AG04450 (cell line): ENCODE measurements around the gene TRIM44. TPM values are rescaled to one million over a fixed set of nuclear protein-coding genes. Genes with fewer than 3 reads are reported as not detected.
"Not testable (repeated sequence)": the region's sequence is repeated elsewhere in the genome, so short reads cannot be mapped to it uniquely, and the experiment has no call there.

Experiments
- CTCF ChIA-PET: fragments of 300-600, 350-600 bp; formaldehyde crosslinking; extraction: SDS; loops from one replicate; lab custom pipeline; 2022; ENCODE audit warnings: antibody characterized with exemption, inconsistent platforms; lab: Charles Lee
- POLR2A ChIA-PET: fragments of 350-600 bp; formaldehyde crosslinking; extraction: SDS; loops from one replicate; lab custom pipeline; 2021; ENCODE audit warnings: antibody characterized with exemption, inconsistent platforms; lab: Yijun Ruan, JAX
- DNase-seq: peaks from one replicate; pipeline ENCODE4 v3.0.0-alpha.2; 2011; ENCODE audit warnings: low read depth, low spot score
- H3K27ac ChIP-seq: one replicate; pipeline ENCODE4 v1.5.1; 2012; ENCODE audit warnings: low read depth, low read length, control low read depth
- H3K27me3 ChIP-seq: one replicate; pipeline ENCODE4 v1.6.0; 2012; ENCODE audit warnings: low read length; ENCODE audit not compliant: control insufficient read depth, insufficient read depth
- H3K4me3 ChIP-seq: 2 replicates; pipeline ENCODE4 v1.5.1; 2011; ENCODE audit warnings: mild to moderate bottlenecking, low read depth, low read length, control low read depth
- H3K9me3 ChIP-seq: 2 replicates; pipeline ENCODE4 v1.5.1; 2012; ENCODE audit warnings: low read length; ENCODE audit not compliant: control insufficient read depth, insufficient read depth
- polyA plus RNA-seq: library from polyadenylated mRNA; depleted of rRNA; stranded (reverse); fragments of >200 nt; gene quantifications from 2 replicates; pipeline ENCODE4 v1.2.3, GENCODE V29; 2011
- TF ChIP-seq, protein P1 (sequence below): IDR thresholded peaks from 2 replicates; pipeline ENCODE4 v1.5.1; 2011; ENCODE audit warnings: low read depth, low read length, control low read depth, inconsistent platforms

TRIM44 gene
- polyA plus RNA-seq, 1 experiment, result 70.7 TPM

DNA sequence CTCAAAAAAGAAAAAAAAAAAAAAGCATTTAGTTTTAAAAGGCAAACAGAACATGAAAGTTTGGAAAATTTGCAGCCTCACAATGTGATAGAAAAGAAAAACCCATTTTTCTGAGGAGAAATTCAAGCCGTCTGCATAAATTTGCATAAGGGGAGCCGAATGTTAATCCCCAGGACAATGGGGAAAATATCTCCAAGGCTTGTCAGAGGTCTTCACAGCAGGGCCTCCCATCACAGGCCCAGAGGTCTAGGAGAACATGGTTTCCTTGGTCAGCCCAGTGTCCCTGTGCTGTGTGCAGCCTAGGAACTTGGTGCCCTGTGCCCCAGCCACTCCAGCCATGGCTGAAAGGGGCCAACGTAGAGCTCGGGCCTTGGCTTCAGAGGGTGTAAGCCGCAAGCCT lies 109.1 kb downstream of the TRIM44 start:
- Histone ChIP-seq H3K27ac (no peak overlapping the region), H3K9me3 (peaks cover 10% of the 10 kb centered on the region), H3K27me3 (no peaks in the 10 kb centered on the region), H3K4me3 (no peak overlapping the region)
- POLR2A ChIA-PET, result no interaction called here
- TF ChIP-seq, protein P1, sequence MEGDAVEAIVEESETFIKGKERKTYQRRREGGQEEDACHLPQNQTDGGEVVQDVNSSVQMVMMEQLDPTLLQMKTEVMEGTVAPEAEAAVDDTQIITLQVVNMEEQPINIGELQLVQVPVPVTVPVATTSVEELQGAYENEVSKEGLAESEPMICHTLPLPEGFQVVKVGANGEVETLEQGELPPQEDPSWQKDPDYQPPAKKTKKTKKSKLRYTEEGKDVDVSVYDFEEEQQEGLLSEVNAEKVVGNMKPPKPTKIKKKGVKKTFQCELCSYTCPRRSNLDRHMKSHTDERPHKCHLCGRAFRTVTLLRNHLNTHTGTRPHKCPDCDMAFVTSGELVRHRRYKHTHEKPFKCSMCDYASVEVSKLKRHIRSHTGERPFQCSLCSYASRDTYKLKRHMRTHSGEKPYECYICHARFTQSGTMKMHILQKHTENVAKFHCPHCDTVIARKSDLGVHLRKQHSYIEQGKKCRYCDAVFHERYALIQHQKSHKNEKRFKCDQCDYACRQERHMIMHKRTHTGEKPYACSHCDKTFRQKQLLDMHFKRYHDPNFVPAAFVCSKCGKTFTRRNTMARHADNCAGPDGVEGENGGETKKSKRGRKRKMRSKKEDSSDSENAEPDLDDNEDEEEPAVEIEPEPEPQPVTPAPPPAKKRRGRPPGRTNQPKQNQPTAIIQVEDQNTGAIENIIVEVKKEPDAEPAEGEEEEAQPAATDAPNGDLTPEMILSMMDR, result no peak
- CTCF ChIA-PET, result no interaction called here
- DNase-seq, result no peak

DNA sequence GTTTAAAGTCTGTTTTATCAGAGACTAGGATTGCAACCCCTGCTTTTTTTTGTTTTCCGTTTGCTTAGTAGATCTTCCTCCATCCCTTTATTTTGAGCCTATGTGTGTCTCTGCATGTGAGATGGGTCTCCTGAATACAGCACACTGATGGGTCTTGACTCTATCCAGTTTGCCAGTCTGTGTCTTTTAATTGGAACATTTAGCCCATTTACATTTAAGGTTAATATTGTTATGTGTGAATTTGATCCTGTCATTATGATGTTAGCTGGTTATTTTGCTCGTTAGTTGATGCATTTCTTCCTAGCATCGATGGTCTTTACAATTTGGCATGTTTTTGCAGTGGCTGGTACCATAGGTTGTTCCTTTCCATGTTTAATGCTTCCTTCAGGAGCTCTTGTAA lies 114.7 kb downstream of the TRIM44 start:
- DNase-seq, CTCF ChIA-PET, H3K27ac ChIP-seq, H3K4me3 ChIP-seq, H3K9me3 ChIP-seq, H3K27me3 ChIP-seq, POLR2A ChIA-PET: not testable (repeated sequence)

DNA sequence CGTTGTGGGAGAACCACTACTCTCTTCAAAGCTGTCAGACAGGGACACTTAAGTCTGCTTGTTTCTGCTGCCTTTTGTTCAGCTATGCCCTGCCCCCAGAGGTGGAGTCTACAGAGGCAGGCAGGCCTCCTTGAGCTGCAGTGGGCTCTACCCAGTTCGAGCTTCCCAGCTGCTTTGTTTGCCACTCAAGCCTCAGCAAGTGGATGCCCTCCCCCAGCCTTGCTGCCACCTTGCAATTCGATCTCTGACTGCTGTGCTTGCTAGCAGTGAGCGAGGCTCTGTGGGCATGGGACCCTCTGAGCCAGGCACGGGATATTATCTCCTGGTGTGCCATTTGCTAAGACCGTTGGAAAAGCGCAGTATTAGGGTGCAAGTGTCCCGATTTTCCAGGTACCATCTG lies 116.4 kb downstream of the TRIM44 start:
- H3K4me3 ChIP-seq, H3K27ac ChIP-seq, H3K27me3 ChIP-seq, DNase-seq, H3K9me3 ChIP-seq, POLR2A ChIA-PET: not testable (repeated sequence)
- CTCF ChIA-PET, result interaction anchor here (1.0 kb wide), 1 partner anchor 43 kb away, joined by 3 read pairs; no protein-coding TSS in a partner anchor

DNA sequence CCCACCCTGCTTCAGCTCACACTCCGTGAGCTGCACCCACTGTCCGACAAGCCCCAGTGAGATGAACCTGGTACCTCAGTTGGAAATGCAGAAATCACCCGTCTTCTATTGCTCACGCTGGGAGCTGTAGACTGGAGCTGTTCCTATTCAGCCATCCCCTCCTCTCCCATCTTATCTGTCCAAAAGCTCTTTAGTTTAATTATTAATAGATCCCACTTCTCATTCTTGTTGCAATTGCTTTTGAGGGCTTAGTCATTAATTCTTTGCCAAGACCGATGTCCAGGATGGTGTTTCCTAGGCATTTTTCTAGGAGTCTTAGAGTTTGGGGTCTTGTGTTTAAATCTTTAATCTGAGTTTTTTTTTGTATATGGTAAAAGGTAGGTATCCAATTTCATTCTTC lies 116.8 kb downstream of the TRIM44 start:
- no peaks in the 10 kb centered on the region for H3K27me3 ChIP-seq
- ChIA-PET CTCF (interaction anchor here (1.0 kb wide), 1 partner anchor 42 kb away, joined by 3 read pairs; no protein-coding TSS in a partner anchor), POLR2A (no interaction called here)
- H3K27ac ChIP-seq, result no peak overlapping the region
- H3K9me3 ChIP-seq, result peaks cover 9% of the 10 kb centered on the region
- no peak for DNase-seq
- TF ChIP-seq, protein P1, result no peak
- H3K4me3 ChIP-seq, result no peak overlapping the region

DNA sequence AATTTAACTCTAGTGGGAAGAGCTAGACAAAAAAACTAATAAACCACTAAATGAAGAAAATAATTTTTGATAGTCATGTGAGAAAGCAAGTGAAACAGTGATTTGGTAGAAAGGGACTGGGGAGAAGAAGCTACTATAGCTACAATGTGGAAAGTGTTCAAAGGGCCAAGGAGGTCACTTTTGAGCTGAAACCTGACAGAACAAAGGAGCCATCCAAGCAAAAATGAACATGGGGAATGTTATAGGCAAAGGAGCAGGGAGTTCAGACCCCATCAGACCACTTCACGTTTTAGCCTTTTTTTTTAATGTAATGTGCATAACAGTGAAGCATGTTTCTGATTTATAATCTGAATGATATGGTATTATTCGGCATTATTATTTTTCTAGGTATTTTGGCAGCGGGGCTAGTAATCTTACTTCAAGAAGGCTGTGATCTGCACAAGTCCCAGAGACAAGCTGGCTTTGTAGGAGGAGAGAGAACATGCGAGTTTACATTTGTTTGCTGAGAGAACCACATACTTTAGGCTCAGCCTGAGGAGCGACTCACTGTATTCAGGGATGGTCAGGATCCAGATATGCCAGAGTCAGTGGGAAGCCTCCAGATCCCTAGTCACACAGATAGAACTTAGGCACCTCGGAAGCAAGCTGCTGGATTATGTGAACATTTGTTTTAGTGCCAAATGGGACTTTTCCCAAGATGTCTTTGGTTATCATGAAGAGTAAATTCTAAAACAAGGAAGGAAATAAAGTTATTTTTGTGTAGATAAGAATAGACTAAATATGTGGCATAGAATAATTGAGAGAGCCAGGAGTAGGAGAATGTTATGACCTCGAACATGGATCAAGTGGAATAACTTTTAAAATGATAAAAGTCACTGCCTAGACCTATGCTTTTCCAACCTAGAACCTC lies 118.6 kb downstream of the TRIM44 start:
- Histone ChIP-seq H3K27ac (no peak overlapping the region), H3K9me3 (peaks cover 9% of the 10 kb centered on the region), H3K27me3 (no peaks in the 10 kb centered on the region), H3K4me3 (no peak overlapping the region)
- TF ChIP-seq, protein P1, result no peak
- POLR2A ChIA-PET, result no interaction called here
- peak; percentile 52 for DNase-seq
- CTCF ChIA-PET, result interaction anchor here (1.2 kb wide), 1 partner anchor 41 kb away, joined by 4 read pairs; no protein-coding TSS in a partner anchor
